Measurements from ENCODE around the gene TRAPPC1. TPM values are rescaled to one million over a fixed set of nuclear protein-coding genes. Genes with fewer than 3 reads are reported as not detected.
A peak's percentile ranks its signal among the peaks of the same experiment; 100 is the strongest.

Gene TRAPPC1
- total RNA-seq, 4 donors from 2014 or later, result 39.8 to 58.0 (median 45.5) TPM

DNA sequence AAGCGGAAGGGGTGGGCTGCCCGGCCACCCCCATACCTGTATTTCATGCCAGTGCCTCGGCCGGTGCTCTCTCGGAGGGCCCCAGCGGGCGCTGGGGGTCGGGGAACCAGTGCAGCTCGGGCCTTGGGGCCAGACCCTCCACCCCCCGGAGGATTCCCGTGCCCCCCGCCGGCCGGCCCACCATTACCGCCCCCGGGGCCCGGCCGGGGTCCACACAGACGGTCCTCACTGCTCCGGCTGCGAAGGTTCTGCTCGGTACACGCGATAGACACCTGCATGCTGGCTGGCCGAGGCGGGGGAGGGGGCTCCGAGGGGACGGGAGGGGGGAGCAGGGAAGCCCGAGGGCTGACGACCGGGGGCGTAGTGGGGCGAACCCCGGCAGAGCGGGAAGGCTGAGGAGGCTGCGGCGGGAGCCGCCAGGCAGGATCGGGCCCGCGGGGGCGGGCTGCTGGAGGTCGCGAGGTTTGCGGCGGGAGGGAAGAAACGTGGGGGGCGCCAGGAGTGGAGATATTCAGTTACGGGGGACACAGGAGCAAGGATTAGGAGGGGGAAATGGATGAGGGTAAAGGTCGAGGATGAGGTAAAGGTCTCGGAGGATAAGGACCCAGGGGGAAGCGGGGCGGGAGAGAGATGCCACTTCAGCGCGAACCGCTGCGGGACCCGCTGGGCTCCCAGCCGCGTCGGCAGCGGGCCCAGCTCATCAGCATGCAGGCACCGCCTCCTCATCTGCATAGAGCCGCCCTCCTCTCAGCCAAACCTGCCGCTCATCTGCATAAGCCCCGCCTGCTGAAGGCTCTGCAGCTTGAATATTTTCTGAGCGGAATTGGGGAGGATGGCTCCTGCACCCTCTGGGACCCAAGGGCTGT is 2.4 kb downstream of the TRAPPC1 start, which contains the start of gene KCNAB3:
KCNAB3 (minus strand) TSS at position 699 of the 866 bp plus-strand sequence; CDS start at position 278, 421 bp downstream.
- peaks cover 0 to 21% (median 12%) of the 10 kb centered on the region in 4 donors for H3K4me1 ChIP-seq
- no peaks in the 10 kb centered on the region for H3K9me3 ChIP-seq
- peak within 1 kb of the TSS in 2 of 4 donors; percentile 1 to 24 for H3K4me3 ChIP-seq
- no peak for TF ChIP-seq POLR2A (IDR thresholded peaks at IDR 0.05)
- TF ChIP-seq, protein P1, sequence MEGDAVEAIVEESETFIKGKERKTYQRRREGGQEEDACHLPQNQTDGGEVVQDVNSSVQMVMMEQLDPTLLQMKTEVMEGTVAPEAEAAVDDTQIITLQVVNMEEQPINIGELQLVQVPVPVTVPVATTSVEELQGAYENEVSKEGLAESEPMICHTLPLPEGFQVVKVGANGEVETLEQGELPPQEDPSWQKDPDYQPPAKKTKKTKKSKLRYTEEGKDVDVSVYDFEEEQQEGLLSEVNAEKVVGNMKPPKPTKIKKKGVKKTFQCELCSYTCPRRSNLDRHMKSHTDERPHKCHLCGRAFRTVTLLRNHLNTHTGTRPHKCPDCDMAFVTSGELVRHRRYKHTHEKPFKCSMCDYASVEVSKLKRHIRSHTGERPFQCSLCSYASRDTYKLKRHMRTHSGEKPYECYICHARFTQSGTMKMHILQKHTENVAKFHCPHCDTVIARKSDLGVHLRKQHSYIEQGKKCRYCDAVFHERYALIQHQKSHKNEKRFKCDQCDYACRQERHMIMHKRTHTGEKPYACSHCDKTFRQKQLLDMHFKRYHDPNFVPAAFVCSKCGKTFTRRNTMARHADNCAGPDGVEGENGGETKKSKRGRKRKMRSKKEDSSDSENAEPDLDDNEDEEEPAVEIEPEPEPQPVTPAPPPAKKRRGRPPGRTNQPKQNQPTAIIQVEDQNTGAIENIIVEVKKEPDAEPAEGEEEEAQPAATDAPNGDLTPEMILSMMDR (IDR thresholded peaks at IDR 0.05), result no peak
- peak in 2 of 3 donors; percentile 52 to 68 for DNase-seq
- H3K36me3 ChIP-seq, result no peaks in the 10 kb centered on the region
- no peaks in the 10 kb centered on the region for H3K27me3 ChIP-seq
- peak within 1 kb of the TSS in 1 of 4 donors; percentile 10 for H3K27ac ChIP-seq

DNA sequence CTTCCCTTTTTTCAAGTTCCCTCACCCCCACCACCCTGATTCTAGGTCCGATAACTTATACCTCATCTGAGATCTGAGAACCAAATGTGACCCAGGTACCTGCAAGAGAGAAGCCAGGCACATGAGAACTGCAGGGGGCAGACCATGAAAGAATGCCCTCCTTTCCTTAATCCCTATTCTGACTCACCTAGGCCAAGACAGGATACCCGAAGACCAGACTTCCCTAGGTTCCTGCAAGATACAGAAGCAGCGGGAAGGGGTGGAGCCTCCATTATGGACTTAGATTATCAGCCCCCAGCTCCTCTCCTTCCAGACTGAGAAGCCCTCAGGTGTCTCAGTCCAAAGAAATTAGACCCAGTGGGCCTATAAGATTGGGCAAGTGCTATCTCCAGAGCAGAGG is 4.2 kb downstream of the TRAPPC1 start:
- TF ChIP-seq, protein P1 (IDR thresholded peaks at IDR 0.05), result no peak
- no peak for TF ChIP-seq POLR2A (IDR thresholded peaks at IDR 0.05)
- no peaks in the 10 kb centered on the region for H3K9me3 ChIP-seq

DNA sequence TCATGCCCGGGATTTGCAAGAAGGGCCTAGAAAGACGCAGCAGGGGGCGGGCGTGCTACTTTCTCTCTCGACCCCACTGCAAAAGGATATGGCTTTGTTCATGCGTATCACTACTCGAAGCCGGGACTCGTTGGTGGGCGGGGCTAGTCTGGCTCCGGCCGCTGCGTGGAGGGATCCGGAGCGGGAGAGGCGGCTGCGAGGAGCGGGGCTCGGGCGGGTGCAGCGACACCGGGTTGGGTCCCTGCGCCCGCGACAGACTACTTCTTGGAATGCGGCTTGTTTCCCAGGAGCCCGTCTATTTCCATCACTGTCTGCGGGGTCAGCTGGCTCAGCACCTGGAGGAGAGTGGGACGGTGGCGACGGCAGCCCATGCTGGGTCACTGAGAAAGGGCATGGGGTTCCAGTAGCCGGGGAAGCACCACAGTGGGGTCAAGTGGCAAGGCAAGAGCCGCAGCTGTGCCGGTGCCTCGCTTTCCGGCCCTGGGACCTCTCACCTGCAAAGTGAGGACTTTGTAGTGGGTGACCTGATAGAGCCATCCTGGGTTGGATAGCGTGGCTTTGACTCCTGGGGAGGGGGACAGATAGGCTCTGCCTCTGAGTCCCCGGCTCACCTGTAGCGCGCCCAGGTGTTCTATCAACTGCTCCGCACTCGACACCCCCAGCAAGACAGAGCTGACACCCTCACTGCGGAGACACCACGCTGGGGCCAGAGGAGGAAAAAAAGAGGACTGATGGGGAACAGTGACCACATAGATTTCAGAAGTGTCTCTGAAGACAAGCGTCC is 8.7 kb downstream of the TRAPPC1 start:
- DNase-seq, result peak; percentile 84 to 95 (median 87)
- TF ChIP-seq, protein P1 (IDR thresholded peaks at IDR 0.05), result no peak
- peak; percentile 49 to 70 for TF ChIP-seq POLR2A (IDR thresholded peaks at IDR 0.05)
- peaks cover 0 to 10% (median 2%) of the 10 kb centered on the region in 4 donors for H3K4me1 ChIP-seq
- no peaks in the 10 kb centered on the region for H3K9me3 ChIP-seq
- peak overlapping the region; percentile 25 to 62 (median 50) for H3K4me3 ChIP-seq
- no peaks in the 10 kb centered on the region for H3K27me3 ChIP-seq
- H3K36me3 ChIP-seq, result no peaks in the 10 kb centered on the region
- peak overlapping the region; percentile 4 to 71 (median 52) for H3K27ac ChIP-seq

More for the DNA sequence above, 4.2 kb downstream of the TRAPPC1 start:
- H3K27me3 ChIP-seq, result no peaks in the 10 kb centered on the region
- no peak overlapping the region for H3K4me3 ChIP-seq
- no peaks in the 10 kb centered on the region for H3K36me3 ChIP-seq
- DNase-seq, result no peak
- peaks cover 3 to 14% (median 9%) of the 10 kb centered on the region in 4 donors for H3K4me1 ChIP-seq
- no peak overlapping the region for H3K27ac ChIP-seq

DNA sequence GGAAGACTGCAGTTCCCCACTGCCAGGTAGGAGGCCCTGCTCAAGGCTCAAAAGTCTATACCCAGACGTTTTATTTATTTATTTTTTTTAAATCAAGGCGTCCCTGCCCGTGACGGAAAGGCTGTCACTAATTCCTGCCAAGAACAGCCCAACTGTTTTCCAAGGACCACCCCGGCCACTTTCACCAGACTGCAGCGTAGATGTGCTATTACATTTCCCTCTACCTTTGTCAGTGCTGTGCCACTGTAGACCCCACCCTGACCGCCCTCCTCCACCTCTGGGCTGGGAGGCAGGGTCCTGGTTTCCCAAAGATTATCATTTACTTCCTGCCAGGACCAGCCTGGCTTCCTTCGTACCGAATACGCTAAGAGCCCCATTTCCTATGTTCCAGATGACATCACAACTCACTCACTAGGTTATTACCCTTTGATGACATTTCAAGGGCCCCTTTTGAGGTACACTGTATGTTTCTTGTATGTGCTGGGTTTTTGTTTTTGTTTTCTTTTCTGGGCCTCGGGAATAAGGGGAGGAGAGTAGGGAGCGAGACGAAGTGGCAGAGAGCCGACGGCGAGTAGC is 9.4 kb downstream of the TRAPPC1 start:
- DNase-seq, result no peak

More for the DNA sequence above, 9.4 kb downstream of the TRAPPC1 start:
- peak overlapping the region; percentile 4 to 71 (median 52) for H3K27ac ChIP-seq
- H3K9me3 ChIP-seq, result no peaks in the 10 kb centered on the region
- H3K4me3 ChIP-seq, result peak overlapping the region; percentile 25 to 62 (median 50)
- TF ChIP-seq POLR2A (IDR thresholded peaks at IDR 0.05), result no peak
- TF ChIP-seq, protein P1 (IDR thresholded peaks at IDR 0.05), result peak in 1 of 6 experiments; percentile 1
- no peaks in the 10 kb centered on the region for H3K36me3 ChIP-seq
- H3K4me1 ChIP-seq, result peaks cover 0 to 10% (median 2%) of the 10 kb centered on the region in 4 donors
- H3K27me3 ChIP-seq, result no peaks in the 10 kb centered on the region

Measured in Peyer's patch (tissue), 4 donors.